SK-MEL-5 (cell line): ENCODE data around the gene CARD19. TPM values are rescaled to one million over a fixed set of nuclear protein-coding genes. Genes with fewer than 3 reads are reported as not detected.
"Not testable (repeated sequence)": the region's sequence is repeated elsewhere in the genome, so short reads cannot be mapped to it uniquely, and the experiment has no call there.

ENCODE experiments used
- DNase-seq: peaks from one replicate; pipeline ENCODE4 v3.0.0-alpha.2; 2016; ENCODE audit warnings: low read depth, low spot score
- in situ Hi-C: cut with HindIII; loops from 2 replicates; pipeline ENCODE4 v1.10.0; 2016; ENCODE audit warnings: low sequenced_read_pairs, high pct_unique_total_duplicates, low pct_unique_long_range_greater_than_20kb
- total RNA-seq: library from RNA; depleted of rRNA; stranded (reverse); fragments of >200 nt; shearing (Covaris generic); gene quantifications from 2 replicates; pipeline ENCODE4 v1.2.3, GENCODE V29; 2014

Gene CARD19
- total RNA-seq, 1 experiment from 2014 or later, result 46.4 TPM

DNA sequence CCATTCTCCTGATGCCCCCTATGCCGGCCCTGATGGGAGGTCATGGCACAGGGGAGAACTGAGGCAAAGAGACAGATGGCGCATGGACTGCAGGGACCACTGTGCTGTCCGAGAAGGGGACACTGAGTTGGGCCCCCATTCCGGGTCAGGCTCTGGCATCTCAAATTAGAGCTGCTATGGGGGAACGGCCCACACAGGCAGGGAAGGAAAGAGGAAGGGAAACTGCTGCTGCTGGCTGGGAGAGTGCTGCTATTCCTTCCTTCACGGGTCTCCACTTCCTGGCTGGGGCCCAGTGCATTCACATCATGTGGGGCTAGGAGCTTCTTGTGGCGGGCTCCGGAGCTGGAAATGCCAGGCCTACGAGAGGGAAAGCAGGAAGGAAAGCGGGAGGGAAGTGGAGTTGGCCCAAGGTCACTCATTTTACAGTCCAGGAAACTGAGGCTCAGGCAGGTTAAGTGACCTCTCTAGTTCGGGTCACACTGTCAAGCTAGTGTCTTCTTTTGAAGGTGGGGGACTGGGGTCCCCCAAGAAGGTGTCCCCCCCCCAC is 1.3 kb upstream of the CARD19 start:
- DNase-seq, result peak; percentile 40
- in situ Hi-C loops, result no loop called here

DNA sequence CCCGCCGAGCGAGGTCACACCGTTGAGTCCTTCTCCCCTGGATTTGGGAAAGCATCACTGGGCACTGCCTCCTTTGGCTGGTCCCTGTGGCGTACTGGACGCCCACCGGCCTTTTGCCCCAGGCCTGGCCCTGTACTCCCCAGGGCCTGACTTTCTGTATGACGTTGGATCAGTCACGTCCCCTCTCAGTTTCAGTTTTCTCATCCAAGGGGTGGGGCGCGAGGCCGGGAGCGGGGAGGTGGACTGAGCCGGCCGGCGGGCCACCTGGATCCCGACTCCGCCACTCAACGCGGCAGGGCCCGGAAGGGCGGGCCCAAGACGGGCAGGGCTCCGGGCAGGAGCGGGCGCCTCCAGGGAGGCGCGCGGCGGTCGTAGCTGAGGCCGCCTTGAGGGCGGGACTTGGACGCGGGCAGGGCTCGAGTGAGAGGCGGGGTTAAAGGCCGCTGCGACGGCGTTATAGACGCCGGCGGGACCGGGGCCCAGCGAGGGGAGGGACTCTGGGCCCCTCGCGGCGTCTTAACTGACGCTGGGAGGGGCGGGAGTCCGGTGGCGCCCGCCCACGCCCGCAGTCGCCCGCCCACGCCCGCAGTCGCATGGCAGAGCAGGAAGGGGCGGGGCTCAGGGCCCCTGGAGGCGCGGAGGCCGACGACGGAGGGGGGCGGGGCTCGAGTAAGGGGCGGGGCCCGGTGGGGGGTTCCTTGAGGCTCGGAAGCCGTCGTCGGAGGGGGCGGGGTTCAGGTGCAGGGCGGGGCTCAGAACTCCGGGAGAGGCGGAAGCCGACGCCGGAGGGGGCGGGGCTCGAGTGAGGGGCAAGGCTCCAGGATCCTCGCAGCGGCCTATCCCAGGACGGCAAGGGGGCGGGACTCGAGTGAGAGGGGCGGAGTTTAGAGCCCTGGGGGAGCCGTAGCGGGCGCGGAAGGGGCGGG is 549 bp upstream of the CARD19 start:
- in situ Hi-C loops, result no loop called here
- DNase-seq, result peak; percentile 98

DNA sequence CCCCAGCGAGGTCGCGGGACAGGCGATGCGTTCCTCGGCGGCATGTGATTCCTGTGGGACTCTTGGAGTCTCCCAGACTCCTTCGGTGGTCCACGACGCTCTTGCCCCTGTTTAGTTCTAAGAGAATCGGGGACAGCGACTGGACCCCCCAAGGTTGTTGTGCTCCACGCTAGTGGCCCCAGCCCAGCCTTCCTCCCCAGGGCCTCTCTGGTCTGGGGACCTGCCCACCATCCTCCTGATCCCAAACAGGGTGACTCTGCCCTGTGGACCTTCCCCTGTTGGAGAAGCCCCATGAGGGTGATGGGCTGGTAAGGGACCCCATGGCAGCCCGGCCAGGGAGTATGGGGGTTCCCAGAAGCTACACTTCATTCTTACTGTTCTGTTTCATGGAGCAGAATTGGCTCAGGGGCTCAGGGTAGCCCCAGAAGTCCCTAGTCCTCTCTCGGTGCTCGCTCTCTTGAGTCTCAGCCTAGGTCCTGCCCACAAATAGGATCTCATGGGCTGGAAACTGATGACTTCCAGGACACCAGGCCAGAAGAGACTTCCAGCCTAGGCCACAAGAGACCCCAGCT is 880 bp downstream of the CARD19 start:
- in situ Hi-C loops, result no loop called here
- DNase-seq, result no peak

DNA sequence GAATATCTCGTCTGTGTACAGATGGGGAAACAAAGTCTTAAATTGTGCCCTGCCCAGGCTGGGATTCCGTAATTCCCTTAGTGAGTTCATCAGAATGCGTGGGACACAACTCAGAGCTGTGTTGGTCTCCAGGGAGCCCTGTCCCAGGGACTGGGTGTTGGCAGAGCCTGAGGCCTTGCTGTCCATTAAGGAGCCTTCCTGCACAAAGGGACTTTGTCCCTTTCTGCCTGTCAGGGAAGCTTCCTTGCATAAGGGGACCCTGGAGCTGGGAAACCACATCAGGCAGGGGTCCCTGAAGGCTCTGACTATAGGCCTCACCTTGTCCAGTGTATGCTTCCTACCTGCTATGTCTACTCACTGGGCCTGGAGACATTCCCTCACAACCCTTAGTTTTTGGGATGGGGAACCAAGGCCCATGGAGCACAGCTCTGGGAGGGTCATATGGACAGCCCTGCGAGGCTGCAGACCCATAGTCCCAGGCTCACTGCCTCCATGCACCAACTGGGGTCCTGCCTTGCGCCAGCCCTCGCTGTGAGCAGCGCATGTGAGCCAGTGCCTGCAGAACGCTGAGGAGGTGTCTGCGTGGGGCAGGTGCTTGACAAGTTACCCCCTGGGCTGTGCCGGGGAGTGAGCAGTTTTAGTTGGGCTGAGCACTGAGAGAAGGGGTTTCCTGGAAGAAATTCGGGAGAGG is 1.6 kb downstream of the CARD19 start:
- in situ Hi-C loops, result no loop called here
- DNase-seq, result peak; percentile 24

DNA sequence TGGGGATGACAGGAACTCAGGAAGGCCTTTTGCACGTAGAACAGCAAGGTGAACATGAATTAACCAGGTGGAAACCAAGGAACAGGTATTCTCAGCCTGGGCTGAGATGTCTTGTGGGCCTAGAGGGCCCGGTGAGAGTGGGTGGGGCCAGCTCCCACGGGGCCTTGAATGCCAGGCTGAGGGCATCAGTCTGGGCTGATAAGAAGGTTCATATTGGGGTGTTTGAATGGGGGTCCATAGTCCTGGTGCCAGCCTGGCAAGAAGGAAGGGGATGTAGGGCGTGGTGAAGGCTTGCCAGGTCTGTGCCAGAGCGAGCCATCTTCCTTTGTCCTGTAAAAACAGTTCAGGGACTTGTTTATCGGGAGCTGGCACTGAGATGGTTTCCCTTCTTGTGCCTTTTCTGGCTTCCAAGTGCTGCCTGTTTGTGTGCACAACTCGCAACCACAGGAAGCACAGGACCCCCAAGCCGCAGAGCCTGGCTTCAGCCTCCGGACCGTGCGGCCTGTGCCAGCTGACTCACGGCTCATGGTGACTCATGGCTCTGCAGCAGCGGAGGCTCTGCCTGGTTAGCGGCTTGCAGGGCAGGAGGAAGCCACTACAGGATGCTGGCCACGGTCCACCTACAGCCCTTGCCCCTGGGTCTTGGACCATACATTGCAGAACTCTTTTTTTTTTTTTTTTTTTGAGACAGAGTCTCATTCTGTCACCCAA is 2.4 kb downstream of the CARD19 start:
- in situ Hi-C loops, result no loop called here
- peak; percentile 75 for DNase-seq

DNA sequence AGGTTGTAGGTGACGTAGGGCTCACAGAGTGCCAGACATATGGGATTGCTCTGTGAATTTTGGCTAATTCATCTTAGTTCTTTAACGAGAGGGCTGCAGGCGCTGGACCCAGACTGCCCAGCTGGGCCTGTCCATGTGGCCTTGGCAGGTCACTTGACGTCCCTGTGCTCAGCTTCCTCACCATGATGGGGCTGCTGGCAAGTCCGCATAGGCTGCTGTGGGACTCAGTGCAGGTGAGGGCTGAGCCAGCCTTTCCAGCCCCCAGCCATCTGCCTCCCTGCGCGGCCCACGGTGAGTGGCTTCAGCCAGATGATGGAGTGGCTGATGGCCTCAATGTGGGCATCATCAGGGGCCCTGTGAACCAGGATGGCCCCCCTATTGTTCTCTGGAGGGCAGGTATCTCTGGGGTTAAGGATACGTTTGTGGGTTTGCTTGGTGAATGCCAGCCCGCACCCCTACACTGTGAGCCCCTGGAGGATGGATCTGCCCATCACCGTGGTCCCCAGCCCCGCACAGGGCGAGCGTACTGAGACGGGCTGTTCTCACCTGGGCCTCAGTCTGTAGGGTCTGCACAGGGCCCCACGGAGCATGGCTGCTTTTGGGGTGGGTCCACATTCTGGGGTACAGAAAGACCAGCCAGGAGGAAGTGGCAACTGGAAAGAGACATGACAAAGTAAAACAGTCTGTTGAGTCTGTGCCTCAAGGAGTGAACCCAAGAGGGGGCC is 3.7 kb downstream of the CARD19 start:
- in situ Hi-C loops, result no loop called here
- no peak for DNase-seq

DNA sequence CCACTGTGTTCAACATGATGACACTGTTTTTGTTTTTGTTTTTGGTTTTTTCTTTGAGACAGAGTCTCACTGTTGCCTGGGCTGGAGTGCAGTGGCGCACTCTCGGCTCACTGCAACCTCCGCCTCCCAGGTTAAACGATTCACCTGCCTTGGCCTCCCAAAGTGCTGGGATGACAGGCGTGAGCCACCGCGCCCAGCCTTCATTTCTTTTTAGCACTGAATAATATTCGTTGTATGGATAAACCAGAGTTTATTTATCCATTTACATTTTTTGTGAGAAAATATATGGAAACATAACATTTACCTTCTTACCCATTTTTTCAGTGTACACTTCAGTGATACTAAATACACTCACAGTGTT is 4.2 kb downstream of the CARD19 start:
- DNase-seq, result no peak
- in situ Hi-C loops, result no loop called here

DNA sequence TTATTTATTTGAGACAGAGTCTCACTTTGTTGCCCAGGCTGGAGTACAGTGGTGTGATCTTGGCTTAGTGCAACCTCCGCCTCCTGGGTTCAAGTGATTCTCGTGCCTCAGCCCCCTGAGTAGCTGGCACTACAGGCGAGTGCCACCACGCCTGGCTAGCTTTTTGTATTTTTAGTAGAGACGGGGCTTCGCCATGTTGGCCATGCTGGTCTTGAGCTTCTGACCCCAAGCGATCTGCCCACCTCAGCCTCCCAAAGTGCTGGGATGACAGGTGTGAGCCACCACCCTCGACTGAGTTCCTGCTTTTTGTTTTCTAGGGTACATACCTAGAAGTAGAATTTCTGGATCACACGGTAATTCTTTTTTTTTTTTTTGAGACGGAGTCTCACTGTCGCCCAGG is 5.1 kb downstream of the CARD19 start:
- in situ Hi-C loops, DNase-seq: not testable (repeated sequence)

DNA sequence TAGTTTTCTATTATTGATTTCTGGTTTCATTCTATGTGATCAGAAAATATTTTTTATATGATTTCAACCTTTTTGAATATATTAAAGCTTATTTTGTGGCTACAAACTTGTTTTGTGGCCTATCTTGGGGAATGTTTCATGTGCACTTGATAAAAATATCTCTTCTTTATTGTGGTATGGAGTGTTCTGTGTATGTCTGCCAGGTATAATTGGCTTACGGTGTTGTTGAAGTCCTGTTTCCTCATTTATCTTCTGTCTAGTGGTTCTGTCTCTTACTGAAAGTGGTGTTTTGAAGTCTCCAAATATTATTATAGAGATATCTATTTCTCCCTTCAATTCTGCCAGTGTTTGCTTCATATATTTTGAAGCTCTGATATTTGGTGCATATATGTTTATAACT is 9.6 kb downstream of the CARD19 start:
- in situ Hi-C loops, result no loop called here
- DNase-seq, result no peak

DNA sequence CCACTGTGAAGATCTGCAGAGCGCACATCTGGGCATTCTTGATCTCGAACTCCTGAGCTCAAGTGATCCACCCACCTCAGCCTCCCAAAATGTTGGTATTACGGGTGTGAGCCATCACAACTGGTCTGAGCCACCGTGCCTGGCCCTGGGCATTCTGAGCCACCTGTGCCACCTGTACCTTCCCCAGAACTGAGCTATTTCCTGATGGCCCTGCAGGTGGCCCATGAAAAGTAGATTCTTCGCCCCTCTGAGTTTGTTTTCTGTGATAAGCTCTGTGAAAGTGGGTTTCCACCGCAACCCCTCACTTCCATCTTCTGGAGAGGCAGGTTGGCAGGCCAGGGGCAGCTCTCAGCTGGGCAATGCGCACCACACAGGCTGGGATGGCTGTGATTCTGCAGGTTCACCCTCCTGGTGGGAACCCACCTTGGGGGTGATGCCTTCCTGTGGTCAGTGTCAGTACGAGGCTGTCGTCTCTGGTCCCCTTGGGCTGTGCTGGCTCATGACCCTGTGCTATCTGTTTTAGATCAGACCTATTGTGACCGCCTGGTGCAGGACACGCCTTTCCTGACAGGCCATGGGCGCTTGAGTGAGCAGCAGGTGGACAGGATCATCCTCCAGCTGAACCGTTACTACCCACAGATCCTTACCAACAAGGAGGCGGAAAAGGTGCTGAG is 11.3 kb downstream of the CARD19 start:
- no peak for DNase-seq
- in situ Hi-C loops, result no loop called here

DNA sequence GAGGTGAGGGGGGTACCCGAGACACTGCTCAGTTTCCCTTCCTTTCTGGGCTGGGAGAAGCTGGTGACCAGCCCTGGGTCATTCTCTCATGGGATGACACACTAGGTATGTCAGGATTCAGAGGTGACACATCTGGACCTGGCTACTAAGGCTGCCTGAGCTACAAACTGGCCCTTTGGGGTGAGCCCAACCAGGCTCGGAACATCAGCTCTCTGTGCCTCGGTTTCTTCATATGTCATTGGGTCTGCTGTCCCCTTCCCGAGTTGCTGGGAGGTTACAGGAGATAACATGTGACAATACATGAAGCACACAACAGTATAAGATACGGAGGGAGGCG is 11.8 kb downstream of the CARD19 start:
- DNase-seq, result no peak
- in situ Hi-C loops, result no loop called here

DNA sequence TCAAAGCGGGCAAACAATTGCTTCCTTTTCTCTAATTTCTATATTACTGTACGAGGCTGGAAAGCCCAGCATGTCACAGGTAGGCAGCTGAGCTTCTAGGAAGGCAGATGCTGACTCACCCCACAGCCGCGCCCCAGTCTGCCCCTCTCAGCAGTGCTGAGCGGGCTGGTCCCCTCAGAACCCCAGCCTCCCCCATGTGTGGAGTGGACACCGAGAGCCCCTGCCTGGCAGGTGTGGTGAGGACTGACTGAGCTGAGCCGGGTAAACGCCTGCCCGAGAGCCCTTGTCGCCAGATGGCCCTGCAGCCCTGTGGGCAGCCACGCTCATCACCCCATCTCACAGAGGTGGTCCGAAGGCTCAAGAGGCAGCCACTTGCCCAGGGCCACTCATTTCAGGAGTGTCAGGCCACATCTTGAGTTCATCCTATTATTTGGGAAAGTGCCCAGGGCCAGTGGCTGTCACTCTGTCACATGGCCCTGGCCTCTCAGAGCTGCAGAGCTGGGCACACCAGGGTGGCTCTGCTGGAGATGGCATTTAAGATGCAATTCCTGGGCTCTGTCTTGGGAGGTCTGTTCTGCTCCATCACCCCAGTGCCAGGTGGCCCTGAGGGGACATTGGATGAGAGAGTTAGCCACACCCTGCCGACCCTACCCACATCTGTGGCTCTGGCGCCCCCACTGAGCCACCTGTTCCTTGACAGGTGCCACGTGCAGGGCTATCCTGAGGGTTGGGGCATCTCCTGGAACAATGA is 12.4 kb downstream of the CARD19 start:
- in situ Hi-C loops, result no loop called here
- no peak for DNase-seq

DNA sequence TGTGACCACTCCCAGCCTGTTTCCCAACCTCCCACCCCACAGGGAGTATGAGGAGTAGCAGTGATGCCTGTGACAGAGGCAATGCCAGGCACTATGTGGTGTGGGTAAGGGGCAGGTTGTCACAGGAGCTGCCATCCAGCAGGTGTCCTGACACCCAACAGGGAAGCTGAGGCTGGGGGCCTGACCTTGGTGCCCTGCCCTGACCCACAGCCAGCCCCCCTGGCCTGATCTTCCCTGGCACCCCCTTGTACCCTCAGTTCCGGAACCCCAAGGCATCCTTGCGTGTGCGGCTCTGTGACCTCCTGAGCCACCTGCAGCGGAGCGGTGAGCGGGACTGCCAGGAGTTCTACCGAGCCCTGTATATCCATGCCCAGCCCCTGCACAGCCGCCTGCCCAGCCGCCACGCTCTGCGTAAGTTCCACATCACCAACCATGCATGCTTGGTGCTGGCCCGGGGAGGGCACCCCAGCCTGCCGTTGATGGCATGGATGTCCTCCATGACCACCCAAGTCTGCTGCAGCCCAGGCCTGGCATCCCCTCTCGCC is 14.4 kb downstream of the CARD19 start:
- DNase-seq, result no peak
- in situ Hi-C loops, result no loop called here

DNA sequence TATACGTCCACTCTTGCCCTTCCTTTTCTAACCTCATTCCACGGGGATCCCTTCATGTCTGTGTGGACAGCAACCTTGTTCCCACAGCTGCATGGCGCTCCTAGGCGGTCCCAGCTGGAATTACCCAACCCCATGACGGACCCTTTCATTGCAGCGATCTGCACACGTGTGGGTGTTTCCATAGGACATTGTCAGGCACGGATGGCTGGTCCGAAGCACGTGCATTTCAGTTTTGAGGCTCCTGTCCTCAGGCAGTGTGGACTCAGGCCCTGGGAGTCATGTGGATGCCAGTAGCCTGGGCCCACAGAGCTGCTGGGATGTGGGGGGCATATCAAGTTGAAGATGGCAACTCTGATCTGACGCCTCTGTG is 15.0 kb downstream of the CARD19 start:
- in situ Hi-C loops, result no loop called here
- DNase-seq, result no peak

DNA sequence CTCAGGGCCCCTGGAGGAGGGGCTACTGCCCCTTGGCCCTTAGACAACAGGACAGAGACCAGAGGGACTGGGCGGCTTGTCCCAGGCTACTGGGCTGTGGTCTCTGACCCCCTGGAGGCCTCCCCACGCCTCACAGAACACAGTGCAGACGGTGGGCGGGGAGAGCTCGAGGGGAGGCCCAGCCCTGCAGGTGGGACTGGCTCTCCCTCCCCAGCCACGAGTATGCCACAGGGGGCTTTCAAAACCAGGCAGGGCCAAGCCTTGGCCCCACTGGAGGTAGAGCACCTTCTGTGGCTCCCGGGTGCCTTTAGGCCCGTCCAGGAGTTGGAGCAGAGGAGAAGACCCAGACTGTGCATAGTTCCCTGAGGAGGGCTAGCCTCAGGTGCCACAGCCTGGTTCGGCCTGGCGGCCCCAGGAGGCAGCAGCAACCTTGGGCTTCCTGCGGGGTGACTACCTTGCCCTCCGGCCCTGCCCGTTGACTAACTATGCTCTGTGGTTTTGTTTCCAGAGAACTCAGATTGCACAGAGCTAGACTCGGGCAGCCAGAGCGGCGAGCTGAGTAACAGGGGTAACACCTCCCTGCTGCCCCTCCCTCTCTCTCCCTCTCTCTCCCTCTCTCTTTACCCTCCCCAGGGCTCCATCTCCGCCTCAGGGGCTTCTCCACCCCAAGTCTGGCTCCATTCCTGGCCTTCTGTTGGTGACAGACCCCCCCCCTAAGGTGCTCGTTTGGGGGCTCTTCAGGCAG is 15.5 kb downstream of the CARD19 start:
- in situ Hi-C loops, result no loop called here
- no peak for DNase-seq
